Erythroblast (primary cell): ENCODE measurements around the gene SFXN1.
"Not testable (repeated sequence)": the region's sequence is repeated elsewhere in the genome, so short reads cannot be mapped to it uniquely, and the experiment has no call there.

Source experiments
- GATA1 ChIP-seq: IDR thresholded peaks from 2 replicates; pipeline ENCODE4 v1.6.1; 2011; ENCODE audit warnings: low read depth, mild to moderate bottlenecking, control low read depth, low read length, moderate library complexity
- POLR2A ChIP-seq: IDR thresholded peaks from 2 replicates; pipeline ENCODE4 v1.6.1; 2011; ENCODE audit warnings: mild to moderate bottlenecking, low read length

- TF ChIP-seq POLR2A, GATA1: not testable (repeated sequence)
These were observed 57.0 kb downstream of the SFXN1 start for GRCh38 chr5:175535331-175535730.
